Liver (tissue), 3 donors: Measurements from ENCODE around the gene THADA.

Source experiments
- HNF4G ChIP-seq: IDR thresholded peaks from 2 replicates; pipeline ENCODE4 v1.6.1; 2016; ENCODE audit warnings: antibody characterized with exemption
- JUND ChIP-seq, 2 donors: IDR thresholded peaks; 2 replicates each; pipeline ENCODE4 v1.6.1; 2016; ENCODE audit warnings: antibody characterized with exemption in 2 of 2
- NR2F2 ChIP-seq: IDR thresholded peaks from 2 replicates; pipeline ENCODE4 v1.6.1; 2016; ENCODE audit warnings: antibody characterized with exemption
- RAD21 ChIP-seq, 2 donors: IDR thresholded peaks; 2 replicates each; pipeline ENCODE4 v1.6.1; 2016; ENCODE audit warnings: antibody characterized with exemption in 2 of 2, mild to moderate bottlenecking in 2 of 2
- SP1 ChIP-seq: IDR thresholded peaks from 2 replicates; pipeline ENCODE4 v1.6.1; 2018; ENCODE audit warnings: antibody characterized with exemption, mild to moderate bottlenecking
- TAF1 ChIP-seq: conservative IDR thresholded peaks from 2 replicates; pipeline ENCODE4 v1.6.1; 2016; ENCODE audit warnings: antibody characterized with exemption, mild to moderate bottlenecking
- YY1 ChIP-seq: IDR thresholded peaks from 2 replicates; pipeline ENCODE4 v1.6.1; 2016; ENCODE audit warnings: antibody characterized with exemption, mild to moderate bottlenecking
- TF ChIP-seq, protein P1 (sequence below): fragments of 150-350 bp; IDR thresholded peaks from 2 replicates; pipeline ENCODE4 v1.5.1; 2017; ENCODE audit warnings: improper control_type of control experiment, low read depth, low read length; ENCODE audit not compliant: missing input control
- TF ChIP-seq, protein P2 (sequence below): IDR thresholded peaks from 2 replicates; pipeline ENCODE4 v1.6.1; 2016; ENCODE audit warnings: antibody characterized with exemption, mild to moderate bottlenecking
- TF ChIP-seq, protein P3 (sequence below): IDR thresholded peaks from 2 replicates; pipeline ENCODE4 v1.6.1; 2016; ENCODE audit warnings: antibody characterized with exemption
- donor health status: healthy.
- donor health status: healthy.

DNA sequence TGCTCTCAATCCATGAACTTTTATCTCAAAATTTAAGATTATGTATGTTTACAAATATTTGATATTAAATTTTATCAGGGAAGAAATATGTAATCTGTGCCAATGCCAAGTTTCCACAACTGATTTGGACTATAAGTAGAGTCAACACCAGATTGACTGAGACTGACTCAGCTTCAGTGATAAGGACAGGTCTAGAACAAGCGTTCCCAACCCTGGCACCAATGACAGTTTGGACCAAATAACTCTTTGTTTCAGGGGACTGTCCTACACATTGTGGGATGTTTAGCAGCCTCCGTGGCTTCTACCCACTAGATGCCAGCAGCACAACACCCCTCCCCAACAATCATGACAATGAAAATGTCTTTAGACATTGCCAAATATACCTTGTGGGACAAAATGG, 165.3 kb downstream of the THADA start:
- TF ChIP-seq, protein P1, sequence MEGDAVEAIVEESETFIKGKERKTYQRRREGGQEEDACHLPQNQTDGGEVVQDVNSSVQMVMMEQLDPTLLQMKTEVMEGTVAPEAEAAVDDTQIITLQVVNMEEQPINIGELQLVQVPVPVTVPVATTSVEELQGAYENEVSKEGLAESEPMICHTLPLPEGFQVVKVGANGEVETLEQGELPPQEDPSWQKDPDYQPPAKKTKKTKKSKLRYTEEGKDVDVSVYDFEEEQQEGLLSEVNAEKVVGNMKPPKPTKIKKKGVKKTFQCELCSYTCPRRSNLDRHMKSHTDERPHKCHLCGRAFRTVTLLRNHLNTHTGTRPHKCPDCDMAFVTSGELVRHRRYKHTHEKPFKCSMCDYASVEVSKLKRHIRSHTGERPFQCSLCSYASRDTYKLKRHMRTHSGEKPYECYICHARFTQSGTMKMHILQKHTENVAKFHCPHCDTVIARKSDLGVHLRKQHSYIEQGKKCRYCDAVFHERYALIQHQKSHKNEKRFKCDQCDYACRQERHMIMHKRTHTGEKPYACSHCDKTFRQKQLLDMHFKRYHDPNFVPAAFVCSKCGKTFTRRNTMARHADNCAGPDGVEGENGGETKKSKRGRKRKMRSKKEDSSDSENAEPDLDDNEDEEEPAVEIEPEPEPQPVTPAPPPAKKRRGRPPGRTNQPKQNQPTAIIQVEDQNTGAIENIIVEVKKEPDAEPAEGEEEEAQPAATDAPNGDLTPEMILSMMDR = no peak
- TF ChIP-seq RAD21 (IDR thresholded peaks at IDR 0.05) (no peak), JUND (IDR thresholded peaks at IDR 0.05) (no peak), TAF1 (no peak), NR2F2 (no peak), YY1 (no peak), SP1 (no peak), HNF4G (no peak)
- TF ChIP-seq, protein P2, sequence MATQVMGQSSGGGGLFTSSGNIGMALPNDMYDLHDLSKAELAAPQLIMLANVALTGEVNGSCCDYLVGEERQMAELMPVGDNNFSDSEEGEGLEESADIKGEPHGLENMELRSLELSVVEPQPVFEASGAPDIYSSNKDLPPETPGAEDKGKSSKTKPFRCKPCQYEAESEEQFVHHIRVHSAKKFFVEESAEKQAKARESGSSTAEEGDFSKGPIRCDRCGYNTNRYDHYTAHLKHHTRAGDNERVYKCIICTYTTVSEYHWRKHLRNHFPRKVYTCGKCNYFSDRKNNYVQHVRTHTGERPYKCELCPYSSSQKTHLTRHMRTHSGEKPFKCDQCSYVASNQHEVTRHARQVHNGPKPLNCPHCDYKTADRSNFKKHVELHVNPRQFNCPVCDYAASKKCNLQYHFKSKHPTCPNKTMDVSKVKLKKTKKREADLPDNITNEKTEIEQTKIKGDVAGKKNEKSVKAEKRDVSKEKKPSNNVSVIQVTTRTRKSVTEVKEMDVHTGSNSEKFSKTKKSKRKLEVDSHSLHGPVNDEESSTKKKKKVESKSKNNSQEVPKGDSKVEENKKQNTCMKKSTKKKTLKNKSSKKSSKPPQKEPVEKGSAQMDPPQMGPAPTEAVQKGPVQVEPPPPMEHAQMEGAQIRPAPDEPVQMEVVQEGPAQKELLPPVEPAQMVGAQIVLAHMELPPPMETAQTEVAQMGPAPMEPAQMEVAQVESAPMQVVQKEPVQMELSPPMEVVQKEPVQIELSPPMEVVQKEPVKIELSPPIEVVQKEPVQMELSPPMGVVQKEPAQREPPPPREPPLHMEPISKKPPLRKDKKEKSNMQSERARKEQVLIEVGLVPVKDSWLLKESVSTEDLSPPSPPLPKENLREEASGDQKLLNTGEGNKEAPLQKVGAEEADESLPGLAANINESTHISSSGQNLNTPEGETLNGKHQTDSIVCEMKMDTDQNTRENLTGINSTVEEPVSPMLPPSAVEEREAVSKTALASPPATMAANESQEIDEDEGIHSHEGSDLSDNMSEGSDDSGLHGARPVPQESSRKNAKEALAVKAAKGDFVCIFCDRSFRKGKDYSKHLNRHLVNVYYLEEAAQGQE = no peak
- TF ChIP-seq, protein P3, sequence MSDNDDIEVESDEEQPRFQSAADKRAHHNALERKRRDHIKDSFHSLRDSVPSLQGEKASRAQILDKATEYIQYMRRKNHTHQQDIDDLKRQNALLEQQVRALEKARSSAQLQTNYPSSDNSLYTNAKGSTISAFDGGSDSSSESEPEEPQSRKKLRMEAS = no peak
